ENCODE data around the gene ITGB1.
"Not testable (repeated sequence)": the region's sequence is repeated elsewhere in the genome, so short reads cannot be mapped to it uniquely, and the experiment has no call there.

- not testable (repeated sequence) for TF ChIP-seq CTCF, POLR2A (IDR thresholded peaks at IDR 0.05)
These were observed 20.1 kb upstream of the ITGB1 start for GRCh38 chr10:32977846-32978809.

Measured in body of pancreas (tissue), 4 donors.